ENCODE data around the gene ENKD1.

The ENKD1 gene

GRCh38 chr16:67663151-67663876 lies 3.2 kb downstream of the ENKD1 start:
- no peaks in the 10 kb centered on the region for H3K36me3 Mint-ChIP-seq
- no peak overlapping the region for H3K27ac Mint-ChIP-seq
- no peak for DNase-seq (ENCODE audit: low spot score in 2 of 2)
- no peak for ATAC-seq (ENCODE audit: low read depth)
- no peak overlapping the region for H3K4me3 Mint-ChIP-seq
- no peaks in the 10 kb centered on the region for H3K9me3 Mint-ChIP-seq
- no peaks in the 10 kb centered on the region for H3K27me3 Mint-ChIP-seq
- peaks cover 33% of the 10 kb centered on the region for H3K4me1 Mint-ChIP-seq

- peaks cover 31% of the 10 kb centered on the region for H3K4me1 Mint-ChIP-seq
- H3K4me3 Mint-ChIP-seq, result no peak overlapping the region
- DNase-seq (ENCODE audit: low spot score in 2 of 2) (no peak), ATAC-seq (ENCODE audit: low read depth) (no peak)
- H3K27me3 Mint-ChIP-seq, result no peaks in the 10 kb centered on the region
- H3K9me3 Mint-ChIP-seq, result no peaks in the 10 kb centered on the region
- H3K27ac Mint-ChIP-seq, result no peak overlapping the region
- peaks cover 3% of the 10 kb centered on the region for H3K36me3 Mint-ChIP-seq
These were observed 3.9 kb downstream of the ENKD1 start for GRCh38 chr16:67662653-67663010.

- ATAC-seq (ENCODE audit: low read depth), result no peak
- Mint-ChIP-seq H3K9me3 (no peaks in the 10 kb centered on the region), H3K4me1 (peaks cover 29% of the 10 kb centered on the region), H3K27ac (peak overlapping the region; percentile 94), H3K4me3 (peak overlapping the region; percentile 94), H3K36me3 (peaks cover 3% of the 10 kb centered on the region), H3K27me3 (no peaks in the 10 kb centered on the region)
- no peak for DNase-seq (ENCODE audit: low spot score in 2 of 2)
These were observed 4.5 kb downstream of the ENKD1 start for GRCh38 chr16:67661886-67662652.

- peak overlapping the region; percentile 94 for H3K27ac Mint-ChIP-seq
- H3K27me3 Mint-ChIP-seq, result no peaks in the 10 kb centered on the region
- ATAC-seq (ENCODE audit: low read depth) (no peak), DNase-seq (ENCODE audit: low spot score in 2 of 2) (no peak)
- peaks cover 5% of the 10 kb centered on the region for H3K36me3 Mint-ChIP-seq
- peaks cover 26% of the 10 kb centered on the region for H3K4me1 Mint-ChIP-seq
- peak overlapping the region; percentile 94 for H3K4me3 Mint-ChIP-seq
- H3K9me3 Mint-ChIP-seq, result no peaks in the 10 kb centered on the region
These were observed 5.3 kb downstream of the ENKD1 start for GRCh38 chr16:67661101-67661761.

GRCh38 chr16:67660564-67661028 lies 6.0 kb downstream of the ENKD1 start, which contains the start of gene PARD6A:
TSS of gene PARD6A (plus strand) at chr16:67660960. CDS start at chr16:67661039, 79 bp downstream.
- Mint-ChIP-seq H3K4me1 (peaks cover 24% of the 10 kb centered on the region), H3K27me3 (no peaks in the 10 kb centered on the region), H3K4me3 (peak within 1 kb of the TSS; percentile 94), H3K9me3 (no peaks in the 10 kb centered on the region), H3K36me3 (peaks cover 8% of the 10 kb centered on the region), H3K27ac (peak within 1 kb of the TSS; percentile 94)
- peak; percentile 85 for ATAC-seq (ENCODE audit: low read depth)
- DNase-seq (ENCODE audit: low spot score in 2 of 2), result peak; percentile 86 to 93

GRCh38 chr16:67659675-67660563 lies 6.6 kb downstream of the ENKD1 start, which contains the start of gene ACD:
TSS of gene ACD (minus strand) at chr16:67660260. CDS start at chr16:67660220, 40 bp downstream.
- ATAC-seq (ENCODE audit: low read depth), result peak; percentile 61
- Mint-ChIP-seq H3K4me1 (peaks cover 25% of the 10 kb centered on the region), H3K36me3 (peaks cover 11% of the 10 kb centered on the region), H3K4me3 (peak within 1 kb of the TSS; percentile 94), H3K27ac (peak within 1 kb of the TSS; percentile 94), H3K9me3 (no peaks in the 10 kb centered on the region), H3K27me3 (no peaks in the 10 kb centered on the region)
- DNase-seq (ENCODE audit: low spot score in 2 of 2), result peak; percentile 94

GRCh38 chr16:67658849-67659674 lies 7.5 kb downstream of the ENKD1 start:
- Mint-ChIP-seq H3K4me1 (peaks cover 21% of the 10 kb centered on the region), H3K27ac (peak overlapping the region; percentile 94), H3K36me3 (peaks cover 11% of the 10 kb centered on the region), H3K27me3 (no peaks in the 10 kb centered on the region), H3K9me3 (no peaks in the 10 kb centered on the region), H3K4me3 (peak overlapping the region; percentile 94)
- DNase-seq (ENCODE audit: low spot score in 2 of 2) (no peak), ATAC-seq (ENCODE audit: low read depth) (no peak)

- H3K4me1 Mint-ChIP-seq, result peaks cover 20% of the 10 kb centered on the region
- no peak for ATAC-seq (ENCODE audit: low read depth)
- no peaks in the 10 kb centered on the region for H3K27me3 Mint-ChIP-seq
- H3K9me3 Mint-ChIP-seq, result no peaks in the 10 kb centered on the region
- no peak for DNase-seq (ENCODE audit: low spot score in 2 of 2)
- H3K36me3 Mint-ChIP-seq, result peaks cover 12% of the 10 kb centered on the region
- H3K4me3 Mint-ChIP-seq, result peak overlapping the region; percentile 46
- H3K27ac Mint-ChIP-seq, result no peak overlapping the region
These were observed 8.6 kb downstream of the ENKD1 start for GRCh38 chr16:67657751-67658518.

GRCh38 chr16:67657017-67657608 lies 9.4 kb downstream of the ENKD1 start:
- ATAC-seq (ENCODE audit: low read depth), result no peak
- H3K27me3 Mint-ChIP-seq, result no peaks in the 10 kb centered on the region
- H3K4me1 Mint-ChIP-seq, result peaks cover 20% of the 10 kb centered on the region
- H3K27ac Mint-ChIP-seq, result no peak overlapping the region
- H3K4me3 Mint-ChIP-seq, result no peak overlapping the region
- H3K36me3 Mint-ChIP-seq, result peaks cover 13% of the 10 kb centered on the region
- no peaks in the 10 kb centered on the region for H3K9me3 Mint-ChIP-seq
- DNase-seq (ENCODE audit: low spot score in 2 of 2), result no peak

GRCh38 chr16:67656344-67657016 lies 10.1 kb downstream of the ENKD1 start:
- Mint-ChIP-seq H3K4me3 (no peak overlapping the region), H3K27ac (no peak overlapping the region), H3K27me3 (no peaks in the 10 kb centered on the region), H3K36me3 (peaks cover 14% of the 10 kb centered on the region), H3K9me3 (no peaks in the 10 kb centered on the region), H3K4me1 (peaks cover 18% of the 10 kb centered on the region)
- no peak for DNase-seq (ENCODE audit: low spot score in 2 of 2)
- ATAC-seq (ENCODE audit: low read depth), result no peak

GRCh38 chr16:67655363-67655762 lies 11.2 kb downstream of the ENKD1 start:
- no peak for ATAC-seq (ENCODE audit: low read depth)
- Mint-ChIP-seq H3K27me3 (no peaks in the 10 kb centered on the region), H3K4me3 (no peak overlapping the region), H3K36me3 (peaks cover 20% of the 10 kb centered on the region), H3K4me1 (peaks cover 18% of the 10 kb centered on the region), H3K9me3 (no peaks in the 10 kb centered on the region), H3K27ac (peak overlapping the region; percentile 29)
- DNase-seq (ENCODE audit: low spot score in 2 of 2), result no peak
